Thymus (tissue), 11 donors: ENCODE data around the gene SFMBT2. TPM values are rescaled to one million over a fixed set of nuclear protein-coding genes. Genes with fewer than 3 reads are reported as not detected.

Experiments used
- DNase-seq, 9 donors: peaks; one replicate each; pipeline ENCODE4 v3.0.0-alpha.2; 2013; ENCODE audit warnings: low spot score in 9 of 9, low read depth in 6 of 9, missing footprints in 1 of 9
- H3K27ac ChIP-seq, 2 donors: one replicate each; pipeline ENCODE4 v1.5.1; 2013; ENCODE audit warnings: control low read depth in 1 of 2, low read depth in 1 of 2, low read length in 1 of 2, mild to moderate bottlenecking in 1 of 2, moderate library complexity in 1 of 2
- H3K27me3 ChIP-seq, 2 donors: one replicate each; pipeline ENCODE4 v1.5.1; 2013; ENCODE audit warnings: low read length in 1 of 2; ENCODE audit not compliant: control insufficient read depth in 2 of 2, insufficient read depth in 1 of 2
- H3K36me3 ChIP-seq, 2 donors: one replicate each; pipeline ENCODE4 v1.5.1; 2013; ENCODE audit warnings: low read length in 1 of 2, mild to moderate bottlenecking in 1 of 2, moderate library complexity in 1 of 2; ENCODE audit not compliant: control insufficient read depth in 2 of 2, insufficient read depth in 2 of 2
- H3K4me1 ChIP-seq, 2 donors: one replicate each; pipeline ENCODE4 v1.5.1; 2013; ENCODE audit warnings: low read length in 2 of 2; ENCODE audit not compliant: control insufficient read depth in 2 of 2, insufficient read depth in 2 of 2
- H3K4me3 ChIP-seq, 2 donors: one replicate each; pipeline ENCODE4 v1.5.1; 2013; ENCODE audit warnings: low read length in 2 of 2, control low read depth in 1 of 2, mild to moderate bottlenecking in 1 of 2
- H3K9me3 ChIP-seq, 2 donors: one replicate each; pipeline ENCODE4 v1.5.1; 2013; ENCODE audit warnings: low read length in 1 of 2, mild to moderate bottlenecking in 1 of 2; ENCODE audit not compliant: control insufficient read depth in 2 of 2, insufficient read depth in 1 of 2
- WGBS: extraction: QIAGEN DNeasy Blood & Tissue Kit; methylation state at CpG from one replicate; pipeline ENCODE4 v1.1.7; 2013; 5-methylcytosine and 5-hydroxymethylcytosine counted together
- polyA plus RNA-seq: library from polyadenylated mRNA; stranded (reverse); fragments of 200-250 nt; gene quantifications from one replicate; pipeline ENCODE4 v1.2.3, GENCODE V29; 2013
- total RNA-seq: library from RNA; stranded (reverse); fragments of 120-200 nt; gene quantifications from one replicate; pipeline ENCODE4 v1.2.4, GENCODE V29; 2013
- donor health status: healthy.

Gene SFMBT2
- total and polyA plus RNA-seq, 2 donors, result 8.8 to 9.7 TPM

DNA sequence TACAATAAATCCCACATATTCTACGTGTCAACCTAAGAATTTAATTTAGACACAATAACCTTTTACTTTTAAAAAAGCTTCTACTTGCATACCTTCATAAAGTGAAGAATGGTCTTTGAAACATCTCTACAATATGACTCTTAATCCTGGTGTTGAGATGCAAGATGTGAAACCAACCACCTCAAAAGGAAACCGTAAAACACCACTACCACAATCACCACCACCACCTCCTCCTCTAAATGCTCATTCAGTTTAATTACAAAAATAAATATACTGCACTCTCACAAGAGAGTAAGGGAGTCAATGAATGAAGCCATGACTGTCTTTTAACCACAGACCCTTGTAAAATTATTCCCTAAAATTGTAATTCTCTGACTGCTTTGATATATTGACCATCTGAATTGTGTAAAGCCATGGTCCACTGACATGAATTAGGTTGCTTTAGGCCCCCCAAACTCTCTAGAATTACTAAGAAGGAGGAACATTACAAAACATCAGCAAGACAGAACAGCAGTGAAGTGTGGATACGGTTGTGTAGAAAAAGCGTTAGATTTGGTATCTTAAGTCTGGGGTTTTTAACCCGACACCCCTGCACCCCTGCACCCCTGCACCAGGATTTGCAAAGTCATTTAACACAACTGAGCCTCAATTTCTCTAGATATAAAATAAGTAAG, 171.4 kb downstream of the SFMBT2 start:
- no peak overlapping the region for H3K27ac ChIP-seq
- 76% methylated on average over 5 of the region's 5 CpGs for WGBS

DNA sequence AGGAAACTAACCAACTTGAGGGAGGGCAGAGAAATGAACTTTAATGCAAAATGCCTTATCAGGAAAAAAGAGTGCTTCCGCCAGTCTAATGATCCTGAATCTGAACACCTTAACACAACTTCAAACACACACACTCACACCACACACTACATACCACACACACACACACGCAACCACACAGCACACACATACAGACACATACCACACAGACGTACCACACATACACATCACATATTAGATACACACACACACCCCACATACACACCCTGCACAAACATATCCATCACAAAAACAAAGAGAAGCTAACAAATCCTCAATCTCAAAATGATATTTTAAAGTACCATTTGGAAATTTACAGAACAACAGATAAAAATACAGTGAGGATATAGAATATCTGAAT, 175.5 kb downstream of the SFMBT2 start:
- peaks cover 0 to under 1% of the 10 kb centered on the region in 2 donors for H3K36me3 ChIP-seq
- no peak for DNase-seq

More for the DNA sequence above, 171.4 kb downstream of the SFMBT2 start:
- peaks cover 0 to 3% of the 10 kb centered on the region in 2 donors for H3K9me3 ChIP-seq
- H3K4me3 ChIP-seq, result no peak overlapping the region
- peak in 1 of 9 donors; percentile 43 for DNase-seq
- H3K4me1 ChIP-seq, result peaks cover 2 to 8% of the 10 kb centered on the region in 2 donors
- no peaks in the 10 kb centered on the region for H3K27me3 ChIP-seq
- peaks cover 0 to 12% of the 10 kb centered on the region in 2 donors for H3K36me3 ChIP-seq

GRCh38 chr10:7234109-7234508, 176.7 kb downstream of the SFMBT2 start:
- H3K27me3 ChIP-seq, result no peaks in the 10 kb centered on the region
- WGBS, result 97% methylated on average over 3 of the region's 3 CpGs
- no peaks in the 10 kb centered on the region for H3K4me1 ChIP-seq
- no peak overlapping the region for H3K4me3 ChIP-seq
- H3K27ac ChIP-seq, result no peak overlapping the region
- peaks cover 0 to 3% of the 10 kb centered on the region in 2 donors for H3K9me3 ChIP-seq
- DNase-seq, result no peak
- H3K36me3 ChIP-seq, result no peaks in the 10 kb centered on the region

More for the DNA sequence above, 175.5 kb downstream of the SFMBT2 start:
- H3K9me3 ChIP-seq, result peaks cover 0 to 3% of the 10 kb centered on the region in 2 donors
- no peak overlapping the region for H3K4me3 ChIP-seq
- no peaks in the 10 kb centered on the region for H3K4me1 ChIP-seq
- no peak overlapping the region for H3K27ac ChIP-seq
- 95% methylated on average over 3 of the region's 3 CpGs for WGBS
- no peaks in the 10 kb centered on the region for H3K27me3 ChIP-seq

DNA sequence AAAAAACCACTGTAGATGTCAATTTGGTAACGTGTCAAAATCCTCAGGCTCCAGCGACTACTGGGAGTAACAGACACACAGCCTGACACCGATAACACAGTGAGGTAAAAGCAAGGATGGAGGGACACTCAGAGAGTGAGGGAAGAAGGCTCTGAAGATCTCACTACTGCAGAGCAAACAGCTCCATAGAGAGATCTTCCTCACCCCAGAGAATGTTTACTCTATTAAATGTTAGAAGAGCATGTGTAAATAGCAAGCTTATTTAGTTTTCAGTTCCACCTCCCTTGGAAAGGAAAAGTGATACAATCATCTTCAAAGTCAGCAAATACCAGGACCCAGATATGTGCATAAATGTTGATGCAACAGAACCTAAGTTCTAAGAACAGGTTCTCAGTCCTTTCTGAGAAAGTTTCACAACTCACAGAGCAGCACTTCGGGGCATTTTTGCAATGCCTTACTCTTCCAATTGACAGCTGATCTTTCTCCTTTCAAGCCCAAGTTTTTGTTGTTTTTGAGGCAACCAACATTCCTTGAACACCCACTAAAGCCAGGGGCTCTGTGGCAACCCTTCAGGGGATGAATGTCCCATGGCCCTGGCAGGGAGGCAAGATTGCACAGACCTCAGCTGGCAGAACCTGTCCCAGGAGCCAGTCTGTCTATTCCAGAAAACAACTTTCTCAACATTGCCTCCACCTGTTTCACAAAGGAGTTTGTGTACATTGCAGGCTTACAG, 177.4 kb downstream of the SFMBT2 start:
- 95% methylated on average over 4 of the region's 4 CpGs for WGBS
- no peak for DNase-seq
- Histone ChIP-seq H3K27ac (no peak overlapping the region), H3K27me3 (no peaks in the 10 kb centered on the region), H3K4me3 (no peak overlapping the region), H3K36me3 (no peaks in the 10 kb centered on the region), H3K4me1 (no peaks in the 10 kb centered on the region), H3K9me3 (peaks cover 0 to 3% of the 10 kb centered on the region in 2 donors)

DNA sequence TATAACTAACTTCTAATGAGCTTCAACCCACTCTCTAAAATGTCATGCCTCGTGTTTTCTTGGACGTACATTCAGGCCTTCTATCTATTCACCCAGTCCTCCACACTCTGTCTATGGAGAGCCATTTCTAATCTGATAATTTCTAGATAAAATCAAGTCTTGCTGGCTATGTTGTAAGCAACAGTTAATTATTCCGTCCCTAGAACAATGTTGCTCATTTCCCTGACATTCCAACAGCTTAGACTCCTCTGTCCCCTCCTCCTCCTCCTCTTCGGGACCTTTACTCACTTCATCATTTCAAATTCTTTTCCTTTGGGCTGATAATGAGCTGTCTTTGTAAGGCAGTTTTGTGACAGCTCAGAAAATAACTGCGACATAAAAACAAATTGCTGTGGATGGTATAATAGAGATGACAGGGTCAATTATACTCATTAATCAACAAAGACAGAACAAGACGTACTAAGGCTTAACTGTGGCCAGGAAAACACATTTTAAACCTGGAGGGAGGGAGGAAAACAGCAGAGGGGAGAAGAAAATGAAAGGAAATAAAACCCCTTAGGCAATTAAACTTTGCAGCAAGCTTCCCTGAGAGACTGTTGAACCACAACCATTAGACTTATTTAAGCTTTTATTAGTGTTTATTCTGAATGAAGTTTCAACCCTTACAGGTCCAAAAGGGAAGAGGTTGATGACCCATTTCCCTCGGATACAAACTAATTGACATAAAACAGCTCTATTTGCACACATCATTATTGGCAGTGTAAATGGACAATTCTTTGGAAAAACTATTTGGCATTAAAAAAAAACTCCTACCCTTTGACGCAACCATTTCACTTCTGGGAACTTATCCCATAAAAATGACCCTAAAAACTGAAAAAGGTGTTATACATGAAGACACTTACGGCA, 179.1 kb downstream of the SFMBT2 start:
- 97% methylated on average over 9 of the region's 9 CpGs for WGBS
- no peaks in the 10 kb centered on the region for H3K27me3 ChIP-seq
- no peak overlapping the region for H3K27ac ChIP-seq
- peaks cover 0 to 8% of the 10 kb centered on the region in 2 donors for H3K36me3 ChIP-seq
- H3K4me3 ChIP-seq, result no peak overlapping the region
- H3K9me3 ChIP-seq, result peaks cover 0 to 3% of the 10 kb centered on the region in 2 donors
- H3K4me1 ChIP-seq, result no peaks in the 10 kb centered on the region
- DNase-seq, result no peak

GRCh38 chr10:7230951-7231350, 179.9 kb downstream of the SFMBT2 start:
- no peaks in the 10 kb centered on the region for H3K4me1 ChIP-seq
- H3K36me3 ChIP-seq, result peaks cover 0 to 10% of the 10 kb centered on the region in 2 donors
- DNase-seq, result no peak
- H3K27ac ChIP-seq, result no peak overlapping the region
- H3K4me3 ChIP-seq, result no peak overlapping the region
- no peaks in the 10 kb centered on the region for H3K27me3 ChIP-seq
- peaks cover 0 to 3% of the 10 kb centered on the region in 2 donors for H3K9me3 ChIP-seq
- WGBS, result 98% methylated on average over 4 of the region's 4 CpGs

- H3K27me3 ChIP-seq, result no peaks in the 10 kb centered on the region
- peaks cover 0 to 17% of the 10 kb centered on the region in 2 donors for H3K36me3 ChIP-seq
- H3K27ac ChIP-seq, result no peak overlapping the region
- WGBS, result 99% methylated on average over 4 of the region's 4 CpGs
- DNase-seq, result no peak
- no peaks in the 10 kb centered on the region for H3K4me1 ChIP-seq
- H3K9me3 ChIP-seq, result peaks cover 0 to 3% of the 10 kb centered on the region in 2 donors
- no peak overlapping the region for H3K4me3 ChIP-seq
Observed at GRCh38 chr10:7230036-7230435, 180.8 kb downstream of the SFMBT2 start.

DNA sequence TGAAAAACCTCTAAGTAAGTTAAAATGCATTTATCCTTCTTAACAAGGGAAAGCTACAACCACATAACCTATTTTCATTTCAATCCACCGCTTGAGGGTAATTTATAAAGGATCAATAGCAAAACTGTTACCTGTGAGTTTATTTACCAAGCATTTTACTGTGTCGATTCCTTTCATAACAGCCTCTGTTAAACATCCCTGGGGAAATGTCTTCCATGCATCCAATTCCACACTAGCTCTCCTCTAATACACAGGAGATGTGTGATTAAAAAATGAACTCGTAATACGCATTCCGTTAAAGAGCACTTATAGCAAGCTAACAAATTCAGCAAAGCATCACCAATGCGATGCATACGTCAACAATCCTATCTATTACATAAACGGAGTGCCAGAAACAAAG, 185.7 kb downstream of the SFMBT2 start:
- DNase-seq, result no peak
- Histone ChIP-seq H3K27ac (no peak overlapping the region), H3K4me3 (no peak overlapping the region), H3K4me1 (no peaks in the 10 kb centered on the region), H3K27me3 (no peaks in the 10 kb centered on the region), H3K36me3 (peaks cover 0 to 26% of the 10 kb centered on the region in 2 donors), H3K9me3 (peaks cover 3 to 4% of the 10 kb centered on the region in 2 donors)
- 99% methylated on average over 8 of the region's 8 CpGs for WGBS
